ENCODE results near the gene CARS2. TPM values are rescaled to one million over a fixed set of nuclear protein-coding genes. Genes with fewer than 3 reads are reported as not detected.
"Not testable (repeated sequence)": the region's sequence is repeated elsewhere in the genome, so short reads cannot be mapped to it uniquely, and the experiment has no call there.

The CARS2 gene
- polyA plus RNA-seq, 1 donor (not counting 4 experiments of a cell fraction or from before 2014, with no cell fraction given), result 90.0 TPM

- H3K27me3 ChIP-seq (ENCODE audit: control insufficient read depth, extremely low read depth, insufficient read depth, low read length), result no peaks in the 10 kb centered on the region
- no peak for FAIRE-seq
- dilution Hi-C loops (cut with MboI; ENCODE audit: extremely low pct_ligation_motif_present, low sequenced_read_pairs), result no loop called here
- H3K4me2 ChIP-seq (ENCODE audit: control insufficient read depth, extremely low read depth, insufficient read depth, low read depth, low read length), result no peak overlapping the region
- no peaks in the 10 kb centered on the region for H4K20me1 ChIP-seq (ENCODE audit: control insufficient read depth, extremely low read depth, insufficient read depth, low read length)
- no peaks in the 10 kb centered on the region for H3K9me1 ChIP-seq (ENCODE audit: control insufficient read depth, extremely low read depth, insufficient read depth, low read length)
- TF ChIP-seq CTCF (optimal IDR thresholded peaks at IDR 0.05 in 1 of 3, IDR thresholded peaks at IDR 0.05 in 1 of 3, conservative IDR thresholded peaks at IDR 0.05 in 1 of 3; ENCODE audit: extremely low read depth in 1 of 3, insufficient read depth in 2 of 3, low read length in 3 of 3) (no peak), EZH2 (IDR thresholded peaks at IDR 0.05; ENCODE audit: low read length) (no peak)
- no peaks in the 10 kb centered on the region for H3K4me1 ChIP-seq (ENCODE audit: control insufficient read depth, extremely low read depth, insufficient read depth, low read length)
- H3K9me3 ChIP-seq (ENCODE audit: control insufficient read depth, low read depth, low read length), result no peaks in the 10 kb centered on the region
- no peaks in the 10 kb centered on the region for H3K79me2 ChIP-seq (ENCODE audit: control insufficient read depth, insufficient read depth, low read length)
- H3K4me3 ChIP-seq (ENCODE audit: control insufficient read depth in 2 of 3, extremely low read depth in 1 of 3, insufficient read depth in 2 of 3, low read depth in 1 of 3, low read length in 3 of 3), result no peak overlapping the region
- no peak for DNase-seq (ENCODE audit: low read depth, low spot score)
- H3K9ac ChIP-seq (ENCODE audit: control insufficient read depth, extremely low read depth, insufficient read depth, low read length), result no peak overlapping the region
- H3K27ac ChIP-seq (ENCODE audit: control insufficient read depth, insufficient read depth, low read length), result no peak overlapping the region
- no peaks in the 10 kb centered on the region for H3K36me3 ChIP-seq (ENCODE audit: control insufficient read depth in 2 of 2, extremely low read depth in 1 of 2, insufficient read depth in 2 of 2, low read length in 2 of 2)
- no peak overlapping the region for H2AFZ ChIP-seq (ENCODE audit: control insufficient read depth, low read length)
Observed at GRCh38 chr13:110731072-110731471, 25.2 kb upstream of the CARS2 start.

- no peaks in the 10 kb centered on the region for H3K79me2 ChIP-seq (ENCODE audit: control insufficient read depth, insufficient read depth, low read length)
- H3K36me3 ChIP-seq (ENCODE audit: control insufficient read depth in 2 of 2, extremely low read depth in 1 of 2, insufficient read depth in 2 of 2, low read length in 2 of 2), result no peaks in the 10 kb centered on the region
- TF ChIP-seq EZH2 (IDR thresholded peaks at IDR 0.05; ENCODE audit: low read length), result no peak
- no peak for TF ChIP-seq CTCF (optimal IDR thresholded peaks at IDR 0.05 in 1 of 3, IDR thresholded peaks at IDR 0.05 in 1 of 3, conservative IDR thresholded peaks at IDR 0.05 in 1 of 3; ENCODE audit: extremely low read depth in 1 of 3, insufficient read depth in 2 of 3, low read length in 3 of 3)
- H3K9me3 ChIP-seq (ENCODE audit: control insufficient read depth, low read depth, low read length), result no peaks in the 10 kb centered on the region
- DNase-seq (ENCODE audit: low read depth, low spot score) (no peak), FAIRE-seq (no peak)
- H4K20me1 ChIP-seq (ENCODE audit: control insufficient read depth, extremely low read depth, insufficient read depth, low read length), result no peaks in the 10 kb centered on the region
- no peaks in the 10 kb centered on the region for H3K27me3 ChIP-seq (ENCODE audit: control insufficient read depth, extremely low read depth, insufficient read depth, low read length)
- H2AFZ ChIP-seq (ENCODE audit: control insufficient read depth, low read length), result no peak overlapping the region
- no peak overlapping the region for H3K4me2 ChIP-seq (ENCODE audit: control insufficient read depth, extremely low read depth, insufficient read depth, low read depth, low read length)
- H3K9me1 ChIP-seq (ENCODE audit: control insufficient read depth, extremely low read depth, insufficient read depth, low read length), result no peaks in the 10 kb centered on the region
- peaks cover 3% of the 10 kb centered on the region for H3K4me1 ChIP-seq (ENCODE audit: control insufficient read depth, extremely low read depth, insufficient read depth, low read length)
- H3K27ac ChIP-seq (ENCODE audit: control insufficient read depth, insufficient read depth, low read length), result no peak overlapping the region
- dilution Hi-C loops (cut with MboI; ENCODE audit: extremely low pct_ligation_motif_present, low sequenced_read_pairs), result no loop called here
- H3K4me3 ChIP-seq (ENCODE audit: control insufficient read depth in 2 of 3, extremely low read depth in 1 of 3, insufficient read depth in 2 of 3, low read depth in 1 of 3, low read length in 3 of 3), result no peak overlapping the region
- H3K9ac ChIP-seq (ENCODE audit: control insufficient read depth, extremely low read depth, insufficient read depth, low read length), result no peak overlapping the region
Observed at GRCh38 chr13:110726726-110727125, 20.8 kb upstream of the CARS2 start.

GRCh38 chr13:110726153-110726552, 20.2 kb upstream of the CARS2 start:
- H3K36me3 ChIP-seq (ENCODE audit: control insufficient read depth in 2 of 2, extremely low read depth in 1 of 2, insufficient read depth in 2 of 2, low read length in 2 of 2); H3K9me1 ChIP-seq (ENCODE audit: control insufficient read depth, extremely low read depth, insufficient read depth, low read length); DNase-seq (ENCODE audit: low read depth, low spot score); H4K20me1 ChIP-seq (ENCODE audit: control insufficient read depth, extremely low read depth, insufficient read depth, low read length); H3K27me3 ChIP-seq (ENCODE audit: control insufficient read depth, extremely low read depth, insufficient read depth, low read length); H2AFZ ChIP-seq (ENCODE audit: control insufficient read depth, low read length); H3K27ac ChIP-seq (ENCODE audit: control insufficient read depth, insufficient read depth, low read length); H3K4me2 ChIP-seq (ENCODE audit: control insufficient read depth, extremely low read depth, insufficient read depth, low read depth, low read length); FAIRE-seq; dilution Hi-C loops (cut with MboI; ENCODE audit: extremely low pct_ligation_motif_present, low sequenced_read_pairs); H3K9me3 ChIP-seq (ENCODE audit: control insufficient read depth, low read depth, low read length); H3K79me2 ChIP-seq (ENCODE audit: control insufficient read depth, insufficient read depth, low read length); H3K9ac ChIP-seq (ENCODE audit: control insufficient read depth, extremely low read depth, insufficient read depth, low read length); H3K4me1 ChIP-seq (ENCODE audit: control insufficient read depth, extremely low read depth, insufficient read depth, low read length); H3K4me3 ChIP-seq (ENCODE audit: control insufficient read depth in 2 of 3, extremely low read depth in 1 of 3, insufficient read depth in 2 of 3, low read depth in 1 of 3, low read length in 3 of 3): not testable (repeated sequence)
